Measurements from ENCODE around the gene LDHAL6A. TPM values are rescaled to one million over a fixed set of nuclear protein-coding genes. Genes with fewer than 3 reads are reported as not detected.
A peak's percentile ranks its signal among the peaks of the same experiment; 100 is the strongest.

Gene LDHAL6A
- total RNA-seq, 1 experiment from 2014 or later: not detected

- no peak for TF ChIP-seq ARID4B (CRISPR knock-in tag; IDR thresholded peaks at IDR 0.05; ENCODE audit: borderline replicate concordance)
- no peak for TF ChIP-seq TEAD1 (CRISPR knock-in tag; IDR thresholded peaks at IDR 0.05)
- TF ChIP-seq GRHL2 (CRISPR knock-in tag; IDR thresholded peaks at IDR 0.05; ENCODE audit: insufficient replicate concordance, severe bottlenecking): no peak
- no peak for TF ChIP-seq ZBTB21 (CRISPR knock-in tag; IDR thresholded peaks at IDR 0.05; ENCODE audit: borderline replicate concordance)
- TF ChIP-seq JUN (CRISPR knock-in tag; IDR thresholded peaks at IDR 0.05): no peak
Observed at GRCh38 chr11:18493310-18493709, 37.7 kb downstream of the LDHAL6A start (continued).

DNA sequence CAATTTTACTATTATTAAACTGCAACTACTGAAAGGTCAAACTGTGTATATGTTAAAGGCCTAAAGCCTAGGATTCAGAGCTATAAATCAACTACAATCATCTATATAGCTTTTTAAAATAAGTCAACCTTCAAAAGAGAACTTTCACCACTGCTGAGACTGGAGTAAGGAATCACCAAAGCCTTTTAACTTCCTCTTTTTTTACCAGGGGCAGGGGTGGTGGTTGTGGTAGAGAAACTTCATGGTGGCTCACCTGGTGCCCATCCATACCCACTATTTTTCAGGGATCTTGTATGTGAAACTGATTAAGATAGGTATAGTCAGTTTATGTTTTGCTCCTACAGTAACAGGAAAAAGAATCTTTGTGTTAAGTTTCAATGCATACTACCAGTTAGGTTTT, 39.6 kb downstream of the LDHAL6A start:
- Mint-ChIP-seq H3K4me3 (no peak overlapping the region), H3K9me3 (no peaks in the 10 kb centered on the region), H3K36me3 (peaks cover 24% of the 10 kb centered on the region), H3K27me3 (ENCODE audit: low read depth) (no peaks in the 10 kb centered on the region), H3K4me1 (no peaks in the 10 kb centered on the region), H3K27ac (no peak overlapping the region)
- TF ChIP-seq, protein P1, sequence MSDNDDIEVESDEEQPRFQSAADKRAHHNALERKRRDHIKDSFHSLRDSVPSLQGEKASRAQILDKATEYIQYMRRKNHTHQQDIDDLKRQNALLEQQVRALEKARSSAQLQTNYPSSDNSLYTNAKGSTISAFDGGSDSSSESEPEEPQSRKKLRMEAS (CRISPR knock-in tag; IDR thresholded peaks at IDR 0.05): no peak
- no peak for ATAC-seq
- ChIA-PET POLR2A (no interaction called here), CTCF (interaction anchor here (0.5 kb wide), 1 partner anchor 56 kb away, joined by 3 read pairs; no protein-coding TSS in a partner anchor)
- DNase-seq (ENCODE audit: low spot score): no peak

DNA sequence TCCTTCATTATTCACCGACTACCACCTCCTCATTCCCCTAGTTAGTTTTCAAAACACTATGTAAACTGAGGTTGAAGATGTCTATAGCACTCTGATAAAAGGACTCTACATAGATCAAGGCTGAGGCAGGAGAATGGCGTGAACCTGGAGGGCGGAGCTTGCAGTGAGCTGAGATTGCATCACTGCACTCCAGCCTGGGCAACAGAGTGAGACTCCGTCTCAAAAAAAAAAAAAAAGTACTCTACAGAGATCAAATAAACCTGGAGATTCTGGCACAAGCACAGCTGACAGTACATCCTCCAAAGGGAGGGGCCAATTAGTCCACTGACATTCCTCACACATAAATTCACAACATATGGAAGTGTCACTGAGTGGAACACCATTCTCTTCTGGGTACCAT, 40.0 kb downstream of the LDHAL6A start:
- H3K36me3 Mint-ChIP-seq: peaks cover 24% of the 10 kb centered on the region
- no peak overlapping the region for H3K27ac Mint-ChIP-seq
- no peak for ATAC-seq
- no peak overlapping the region for H3K4me3 Mint-ChIP-seq
- no peaks in the 10 kb centered on the region for H3K9me3 Mint-ChIP-seq
- no peaks in the 10 kb centered on the region for H3K4me1 Mint-ChIP-seq
- ChIA-PET CTCF (interaction anchor here (0.5 kb wide), 1 partner anchor 55 kb away, joined by 3 read pairs; no protein-coding TSS in a partner anchor), POLR2A (no interaction called here)
- H3K27me3 Mint-ChIP-seq (ENCODE audit: low read depth): no peaks in the 10 kb centered on the region
- no peak for TF ChIP-seq NFE2L1 (CRISPR knock-in tag; IDR thresholded peaks at IDR 0.05)
- no peak for TF ChIP-seq JAZF1 (CRISPR knock-in tag; IDR thresholded peaks at IDR 0.05)
- TF ChIP-seq, protein P2, sequence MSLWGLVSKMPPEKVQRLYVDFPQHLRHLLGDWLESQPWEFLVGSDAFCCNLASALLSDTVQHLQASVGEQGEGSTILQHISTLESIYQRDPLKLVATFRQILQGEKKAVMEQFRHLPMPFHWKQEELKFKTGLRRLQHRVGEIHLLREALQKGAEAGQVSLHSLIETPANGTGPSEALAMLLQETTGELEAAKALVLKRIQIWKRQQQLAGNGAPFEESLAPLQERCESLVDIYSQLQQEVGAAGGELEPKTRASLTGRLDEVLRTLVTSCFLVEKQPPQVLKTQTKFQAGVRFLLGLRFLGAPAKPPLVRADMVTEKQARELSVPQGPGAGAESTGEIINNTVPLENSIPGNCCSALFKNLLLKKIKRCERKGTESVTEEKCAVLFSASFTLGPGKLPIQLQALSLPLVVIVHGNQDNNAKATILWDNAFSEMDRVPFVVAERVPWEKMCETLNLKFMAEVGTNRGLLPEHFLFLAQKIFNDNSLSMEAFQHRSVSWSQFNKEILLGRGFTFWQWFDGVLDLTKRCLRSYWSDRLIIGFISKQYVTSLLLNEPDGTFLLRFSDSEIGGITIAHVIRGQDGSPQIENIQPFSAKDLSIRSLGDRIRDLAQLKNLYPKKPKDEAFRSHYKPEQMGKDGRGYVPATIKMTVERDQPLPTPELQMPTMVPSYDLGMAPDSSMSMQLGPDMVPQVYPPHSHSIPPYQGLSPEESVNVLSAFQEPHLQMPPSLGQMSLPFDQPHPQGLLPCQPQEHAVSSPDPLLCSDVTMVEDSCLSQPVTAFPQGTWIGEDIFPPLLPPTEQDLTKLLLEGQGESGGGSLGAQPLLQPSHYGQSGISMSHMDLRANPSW (CRISPR knock-in tag; conservative IDR thresholded peaks at IDR 0.05; ENCODE audit: low read depth): no peak
- peak; percentile 43; the same call in 1 of the 2 replicates for TF ChIP-seq ZNF121 (CRISPR knock-in tag; IDR thresholded peaks at IDR 0.05)
- no peak for TF ChIP-seq NFYB (CRISPR knock-in tag; conservative IDR thresholded peaks at IDR 0.05; ENCODE audit: low read depth)
- DNase-seq (ENCODE audit: low spot score): no peak

- no peak overlapping the region for H3K27ac Mint-ChIP-seq
- CTCF ChIA-PET: no interaction called here
- ATAC-seq (no peak), DNase-seq (ENCODE audit: low spot score) (no peak)
- POLR2A ChIA-PET: interaction anchor here (0.6 kb wide), 1 partner anchor 134 kb away, joined by 4 read pairs; no protein-coding TSS in a partner anchor
- H3K36me3 Mint-ChIP-seq: peaks cover 44% of the 10 kb centered on the region
- no peaks in the 10 kb centered on the region for H3K27me3 Mint-ChIP-seq (ENCODE audit: low read depth)
- H3K4me1 Mint-ChIP-seq: no peaks in the 10 kb centered on the region
- H3K9me3 Mint-ChIP-seq: no peaks in the 10 kb centered on the region
- no peak overlapping the region for H3K4me3 Mint-ChIP-seq
- TF ChIP-seq TCF7 (CRISPR knock-in tag; IDR thresholded peaks at IDR 0.05; ENCODE audit: low read depth) (no peak), SMAD4 (CRISPR knock-in tag; IDR thresholded peaks at IDR 0.05) (no peak), JAZF1 (CRISPR knock-in tag; IDR thresholded peaks at IDR 0.05) (no peak), ZNF423 (CRISPR knock-in tag; IDR thresholded peaks at IDR 0.05) (no peak), EMX1 (CRISPR knock-in tag; IDR thresholded peaks at IDR 0.05) (no peak), SOX15 (CRISPR knock-in tag; IDR thresholded peaks at IDR 0.05) (no peak), ZNF219 (CRISPR knock-in tag; IDR thresholded peaks at IDR 0.05; ENCODE audit: borderline replicate concordance) (no peak)
- TF ChIP-seq, protein P3, sequence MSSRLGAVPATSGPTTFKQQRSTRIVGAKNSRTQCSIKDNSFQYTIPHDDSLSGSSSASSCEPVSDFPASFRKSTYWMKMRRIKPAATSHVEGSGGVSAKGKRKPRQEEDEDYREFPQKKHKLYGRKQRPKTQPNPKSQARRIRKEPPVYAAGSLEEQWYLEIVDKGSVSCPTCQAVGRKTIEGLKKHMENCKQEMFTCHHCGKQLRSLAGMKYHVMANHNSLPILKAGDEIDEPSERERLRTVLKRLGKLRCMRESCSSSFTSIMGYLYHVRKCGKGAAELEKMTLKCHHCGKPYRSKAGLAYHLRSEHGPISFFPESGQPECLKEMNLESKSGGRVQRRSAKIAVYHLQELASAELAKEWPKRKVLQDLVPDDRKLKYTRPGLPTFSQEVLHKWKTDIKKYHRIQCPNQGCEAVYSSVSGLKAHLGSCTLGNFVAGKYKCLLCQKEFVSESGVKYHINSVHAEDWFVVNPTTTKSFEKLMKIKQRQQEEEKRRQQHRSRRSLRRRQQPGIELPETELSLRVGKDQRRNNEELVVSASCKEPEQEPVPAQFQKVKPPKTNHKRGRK (CRISPR knock-in tag; IDR thresholded peaks at IDR 0.05; ENCODE audit: borderline replicate concordance): no peak
- TF ChIP-seq, protein P4, sequence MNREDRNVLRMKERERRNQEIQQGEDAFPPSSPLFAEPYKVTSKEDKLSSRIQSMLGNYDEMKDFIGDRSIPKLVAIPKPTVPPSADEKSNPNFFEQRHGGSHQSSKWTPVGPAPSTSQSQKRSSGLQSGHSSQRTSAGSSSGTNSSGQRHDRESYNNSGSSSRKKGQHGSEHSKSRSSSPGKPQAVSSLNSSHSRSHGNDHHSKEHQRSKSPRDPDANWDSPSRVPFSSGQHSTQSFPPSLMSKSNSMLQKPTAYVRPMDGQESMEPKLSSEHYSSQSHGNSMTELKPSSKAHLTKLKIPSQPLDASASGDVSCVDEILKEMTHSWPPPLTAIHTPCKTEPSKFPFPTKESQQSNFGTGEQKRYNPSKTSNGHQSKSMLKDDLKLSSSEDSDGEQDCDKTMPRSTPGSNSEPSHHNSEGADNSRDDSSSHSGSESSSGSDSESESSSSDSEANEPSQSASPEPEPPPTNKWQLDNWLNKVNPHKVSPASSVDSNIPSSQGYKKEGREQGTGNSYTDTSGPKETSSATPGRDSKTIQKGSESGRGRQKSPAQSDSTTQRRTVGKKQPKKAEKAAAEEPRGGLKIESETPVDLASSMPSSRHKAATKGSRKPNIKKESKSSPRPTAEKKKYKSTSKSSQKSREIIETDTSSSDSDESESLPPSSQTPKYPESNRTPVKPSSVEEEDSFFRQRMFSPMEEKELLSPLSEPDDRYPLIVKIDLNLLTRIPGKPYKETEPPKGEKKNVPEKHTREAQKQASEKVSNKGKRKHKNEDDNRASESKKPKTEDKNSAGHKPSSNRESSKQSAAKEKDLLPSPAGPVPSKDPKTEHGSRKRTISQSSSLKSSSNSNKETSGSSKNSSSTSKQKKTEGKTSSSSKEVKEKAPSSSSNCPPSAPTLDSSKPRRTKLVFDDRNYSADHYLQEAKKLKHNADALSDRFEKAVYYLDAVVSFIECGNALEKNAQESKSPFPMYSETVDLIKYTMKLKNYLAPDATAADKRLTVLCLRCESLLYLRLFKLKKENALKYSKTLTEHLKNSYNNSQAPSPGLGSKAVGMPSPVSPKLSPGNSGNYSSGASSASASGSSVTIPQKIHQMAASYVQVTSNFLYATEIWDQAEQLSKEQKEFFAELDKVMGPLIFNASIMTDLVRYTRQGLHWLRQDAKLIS (CRISPR knock-in tag; IDR thresholded peaks at IDR 0.05; ENCODE audit: borderline replicate concordance): no peak
Observed at GRCh38 chr11:18498039-18498438, 42.4 kb downstream of the LDHAL6A start.

Measured in WTC11 (cell line).